22Rv1 (cell line): ENCODE results near the gene MIDN.

Source experiments
- CTCF ChIP-seq: fragments of 450-650 bp; IDR thresholded peaks from 2 replicates; pipeline ENCODE4 v1.5.1; 2017; ENCODE audit warnings: mild to moderate bottlenecking
- ZFX ChIP-seq: fragments of 450-650 bp; IDR thresholded peaks from 2 replicates; pipeline ENCODE4 v1.6.1; 2017; ENCODE audit warnings: antibody characterized with exemption, borderline replicate concordance

DNA sequence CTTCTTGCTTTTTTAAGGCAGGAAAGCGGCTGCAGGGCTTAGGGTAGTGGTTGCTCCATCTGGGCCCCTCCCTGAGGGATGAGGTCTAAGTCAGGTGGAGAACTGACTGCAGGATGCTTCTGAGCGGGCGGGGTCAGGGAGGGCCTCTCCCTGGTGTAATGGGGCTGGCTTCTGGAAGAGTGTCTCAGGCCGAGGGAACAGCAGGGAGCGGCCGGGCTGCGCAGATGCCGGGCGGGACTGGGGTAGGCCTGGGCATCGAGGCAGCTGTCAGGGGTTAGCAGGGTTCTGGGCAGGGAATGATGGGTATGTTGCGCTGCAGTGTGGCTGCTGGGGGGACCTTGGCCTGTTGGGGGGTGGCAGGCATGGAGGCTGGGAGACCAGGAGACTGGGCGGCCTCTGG is 29.7 kb downstream of the MIDN start:
- no peak for TF ChIP-seq CTCF
- no peak for TF ChIP-seq ZFX
